Caki2 (cell line): ENCODE results near the gene PSD2. TPM values are rescaled to one million over a fixed set of nuclear protein-coding genes. Genes with fewer than 3 reads are reported as not detected.

Experiments
- DNase-seq: peaks from one replicate; pipeline ENCODE4 v3.0.0-alpha.2; 2015; ENCODE audit warnings: low read depth
- in situ Hi-C: cut with HindIII; loops from 2 replicates; pipeline ENCODE4 v1.10.0; 2016; ENCODE audit warnings: low sequenced_read_pairs, low pct_unique_long_range_greater_than_20kb, mixed read lengths
- total RNA-seq: library from RNA; depleted of rRNA; stranded (reverse); fragments of >200 nt; shearing (Covaris generic); gene quantifications from 2 replicates; pipeline ENCODE4 v1.2.3, GENCODE V29; 2014; ENCODE audit warnings: low replicate concordance

PSD2 gene
- total RNA-seq, 1 experiment from 2014 or later: not detected

DNA sequence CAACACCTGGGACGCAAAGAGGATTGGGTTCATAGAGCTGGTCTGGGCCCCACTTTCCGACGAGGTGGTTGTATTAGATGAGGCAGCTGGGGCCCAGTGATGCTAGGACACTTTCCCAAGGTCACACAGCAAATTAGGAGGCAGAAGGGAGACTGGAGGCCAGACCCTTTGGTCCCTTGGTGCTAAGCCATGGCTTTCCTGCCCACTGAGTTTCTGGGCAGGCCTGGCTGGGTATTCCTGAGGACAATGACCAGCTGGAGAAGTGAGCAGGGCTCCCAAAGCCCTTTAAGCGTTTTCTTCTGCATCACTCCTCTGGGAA, 66.2 kb downstream of the PSD2 start:
- in situ Hi-C loops: no loop called here
- DNase-seq: no peak

DNA sequence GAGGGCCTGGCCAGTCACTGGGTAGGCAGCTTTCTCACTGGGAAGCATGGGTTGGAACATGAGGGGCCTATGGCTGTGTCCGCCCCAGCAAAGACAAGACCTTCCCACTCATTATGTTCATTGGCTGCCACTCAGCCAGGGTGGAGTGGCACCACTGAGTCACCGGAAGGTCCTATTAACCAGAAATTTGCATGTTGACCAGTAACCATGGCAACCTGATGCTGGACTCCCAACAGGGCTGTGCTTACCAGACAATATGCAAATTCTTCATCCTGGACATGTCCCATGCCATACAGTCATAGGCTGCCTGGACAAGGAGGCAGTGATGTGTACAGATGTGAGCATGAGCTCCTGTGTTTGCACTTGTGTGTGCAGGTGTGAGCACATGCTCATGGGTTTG, 66.7 kb downstream of the PSD2 start:
- in situ Hi-C loops: no loop called here
- peak; percentile 65 for DNase-seq

GRCh38 chr5:139862803-139863202, 67.2 kb downstream of the PSD2 start:
- in situ Hi-C loops: no loop called here
- no peak for DNase-seq

DNA sequence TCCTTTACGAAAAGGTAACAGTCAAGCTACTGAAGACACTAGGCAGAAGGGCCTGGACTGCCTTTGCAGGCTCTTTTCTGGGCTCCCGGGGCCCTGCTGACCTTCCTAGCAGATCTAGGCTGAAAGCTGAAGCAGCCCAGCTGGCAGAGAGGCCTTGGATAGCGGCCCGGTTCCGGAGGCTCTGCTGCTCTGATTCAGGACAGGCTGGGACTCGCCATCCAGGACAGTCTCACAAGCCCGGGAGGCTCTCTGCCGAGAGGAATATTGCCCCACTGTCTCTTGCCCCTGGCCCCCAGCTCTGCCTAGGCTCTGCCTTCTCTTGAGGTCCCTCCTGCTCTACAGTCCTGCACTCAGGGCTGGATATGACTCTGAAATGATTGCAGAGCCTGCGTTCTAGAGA, 67.8 kb downstream of the PSD2 start:
- no peak for DNase-seq
- in situ Hi-C loops: no loop called here

DNA sequence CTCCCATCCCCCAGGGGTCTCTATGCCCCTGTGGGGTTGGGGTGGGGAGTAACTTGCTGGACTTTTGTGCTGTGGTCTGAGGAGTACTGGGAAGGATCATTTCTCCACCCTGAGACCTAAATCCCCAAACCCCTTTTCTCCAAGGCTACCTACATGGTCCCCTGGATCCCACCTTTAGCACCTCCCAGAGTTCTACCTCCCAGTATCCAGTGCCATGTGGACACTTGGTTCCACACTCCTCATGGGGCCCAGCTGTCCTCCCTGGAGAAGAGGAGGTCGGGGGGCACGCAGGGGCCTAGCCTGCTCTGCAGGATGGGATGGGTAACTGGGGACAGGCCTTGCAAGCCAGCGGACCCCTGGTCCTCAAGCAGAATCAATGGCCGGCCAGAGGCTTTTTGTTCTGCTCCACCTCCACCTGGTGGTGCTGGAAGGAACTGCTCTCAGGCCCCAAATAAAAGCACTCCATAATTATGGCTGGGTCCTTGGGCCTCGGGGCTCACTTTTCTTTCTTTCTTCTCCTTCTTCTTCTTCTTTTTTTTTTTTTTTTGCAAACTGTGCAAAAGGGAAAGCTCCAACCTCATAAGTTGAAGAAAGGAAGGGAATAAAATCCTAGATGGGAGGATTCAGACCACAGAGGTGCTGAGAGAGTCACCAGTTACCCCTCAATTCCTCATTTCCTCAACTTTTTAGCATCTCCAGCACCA, 68.4 kb downstream of the PSD2 start:
- no peak for DNase-seq
- in situ Hi-C loops: no loop called here

GRCh38 chr5:139864716-139865483, 69.3 kb downstream of the PSD2 start:
- in situ Hi-C loops: no loop called here
- no peak for DNase-seq

DNA sequence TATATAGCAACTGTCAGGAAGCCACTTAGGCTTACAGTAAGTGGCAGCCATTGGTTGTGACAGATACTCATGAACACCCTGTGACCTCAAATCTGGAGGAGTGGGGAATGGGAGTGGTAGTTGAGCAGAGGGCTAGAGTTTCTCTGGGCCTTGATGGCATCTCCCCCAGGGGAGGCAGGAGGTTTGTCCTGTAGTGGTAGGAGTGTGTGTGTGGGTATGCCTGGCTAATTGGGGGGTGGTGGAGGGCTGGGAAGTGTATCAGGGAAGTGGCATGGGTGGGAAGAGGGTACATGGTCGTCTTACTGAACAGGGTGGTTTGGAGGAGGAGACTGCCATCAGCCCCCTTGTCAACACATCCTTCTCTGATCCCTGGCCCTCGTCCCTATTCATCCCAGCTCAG, 71.5 kb downstream of the PSD2 start:
- DNase-seq: no peak
- in situ Hi-C loops: no loop called here

DNA sequence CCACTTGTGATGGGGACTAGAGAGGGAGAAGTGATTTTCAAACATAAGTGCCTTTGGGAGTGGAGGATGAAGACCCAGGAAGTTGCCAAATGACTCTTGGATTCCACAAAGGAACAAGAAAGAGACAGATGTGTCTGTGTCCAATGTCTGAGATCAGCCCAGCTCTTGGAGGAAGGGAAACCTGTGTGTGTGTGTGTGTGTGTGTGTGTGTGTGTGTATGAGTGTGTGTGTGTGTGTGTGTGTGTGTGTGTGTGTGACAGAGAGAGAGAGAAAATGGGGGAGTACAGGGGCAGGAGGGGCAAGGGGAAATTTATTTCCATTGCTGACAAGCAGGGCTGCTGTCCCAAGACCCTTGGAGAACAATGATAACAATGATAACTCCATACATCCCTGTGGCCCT, 72.0 kb downstream of the PSD2 start:
- in situ Hi-C loops: no loop called here
- DNase-seq: no peak

DNA sequence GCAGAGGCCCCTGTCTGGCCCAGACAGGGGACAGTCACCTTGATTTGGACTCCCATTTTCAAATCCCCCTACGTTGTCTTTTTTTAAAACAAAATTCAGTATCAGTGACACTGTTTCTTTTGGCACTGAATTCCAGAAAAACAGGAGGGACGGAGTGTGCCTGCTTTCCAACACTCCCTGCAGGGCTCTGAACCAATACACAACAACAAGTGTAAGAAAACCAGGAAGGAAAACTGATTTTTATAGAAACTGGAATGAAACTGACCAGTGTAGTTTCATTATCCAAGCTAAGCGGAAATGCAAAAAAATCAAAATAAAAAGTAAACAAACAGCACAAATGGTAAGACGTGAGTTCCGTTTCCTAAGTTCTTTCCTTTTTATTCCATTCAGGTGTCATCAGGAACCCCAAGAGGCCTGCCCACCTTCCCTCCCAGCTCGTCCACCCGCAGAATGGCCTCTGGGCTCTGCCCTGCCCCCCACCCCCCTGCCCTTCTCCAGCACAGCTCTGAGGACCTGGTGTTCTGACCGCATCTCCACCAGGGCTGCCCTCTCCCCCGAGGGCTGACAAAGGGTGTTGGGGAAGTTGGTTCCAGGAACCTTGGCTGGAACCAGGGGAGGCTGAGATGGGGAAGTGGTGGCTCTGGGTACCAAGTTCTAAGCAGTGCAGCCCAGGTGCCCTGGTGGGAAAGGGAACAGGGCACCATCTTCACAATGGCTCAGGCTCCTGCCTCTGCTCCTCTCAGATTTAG, 73.6 kb downstream of the PSD2 start:
- DNase-seq: no peak
- in situ Hi-C loops: no loop called here

GRCh38 chr5:139870677-139871076, 75.1 kb downstream of the PSD2 start:
- in situ Hi-C loops: no loop called here

DNA sequence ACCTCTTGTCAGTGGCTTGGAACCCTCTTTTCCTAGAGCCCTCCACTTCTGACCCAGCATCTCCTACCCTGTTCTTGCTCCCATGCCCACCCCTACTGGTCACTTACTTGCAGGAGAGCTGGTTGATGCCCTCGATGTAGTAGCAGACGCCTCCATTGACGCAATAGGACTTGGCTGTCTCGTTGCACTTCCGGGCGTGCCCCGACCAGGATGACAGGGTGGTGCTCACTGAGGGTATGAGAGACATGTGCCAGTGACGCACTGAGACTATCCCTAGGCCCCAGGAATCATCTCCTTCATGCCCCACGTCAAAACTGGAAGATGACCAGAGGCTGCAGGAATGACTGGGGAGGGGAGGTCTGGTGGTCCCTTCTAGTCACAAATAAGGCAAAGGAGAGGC, 76.0 kb downstream of the PSD2 start:
- in situ Hi-C loops: no loop called here
- DNase-seq: no peak

More at GRCh38 chr5:139870677-139871076, 75.1 kb downstream of the PSD2 start:
- DNase-seq: no peak

DNA sequence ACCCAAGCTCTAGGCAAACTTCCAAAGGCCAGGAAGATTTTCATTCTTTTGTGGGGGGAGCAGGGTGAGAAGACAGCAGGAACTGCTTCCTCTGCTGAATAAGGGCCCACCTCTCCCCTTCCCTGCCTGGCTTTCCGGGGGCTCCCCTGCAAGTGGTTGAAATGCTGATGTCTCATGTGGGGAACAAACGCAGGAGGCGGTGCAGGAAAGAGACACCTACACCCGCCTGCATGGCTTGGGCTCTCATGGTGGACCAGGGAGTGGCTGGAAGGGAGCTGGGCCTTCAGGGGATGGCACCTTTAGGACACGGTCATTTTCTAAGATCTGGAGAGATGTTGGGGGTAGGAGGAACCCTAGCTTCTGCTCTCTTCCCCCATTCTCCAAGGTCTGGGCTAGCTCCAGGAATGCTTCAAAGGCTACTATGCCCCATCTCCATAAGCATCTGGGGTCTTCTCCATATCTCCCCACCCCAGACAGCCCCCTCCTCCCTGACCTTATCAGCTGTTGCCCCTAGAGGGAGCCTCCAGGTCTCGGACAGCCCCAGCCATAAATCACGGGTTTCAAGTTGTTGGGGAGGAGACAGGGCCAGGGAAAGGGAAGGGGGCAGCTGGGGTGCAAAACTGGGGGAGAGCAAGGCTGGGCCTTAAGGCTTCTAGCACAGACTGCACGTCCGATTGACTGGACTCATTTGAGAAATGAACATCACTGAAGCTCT, 76.6 kb downstream of the PSD2 start:
- no peak for DNase-seq
- in situ Hi-C loops: no loop called here

GRCh38 chr5:139872851-139873794, 77.5 kb downstream of the PSD2 start:
- no peak for DNase-seq

DNA sequence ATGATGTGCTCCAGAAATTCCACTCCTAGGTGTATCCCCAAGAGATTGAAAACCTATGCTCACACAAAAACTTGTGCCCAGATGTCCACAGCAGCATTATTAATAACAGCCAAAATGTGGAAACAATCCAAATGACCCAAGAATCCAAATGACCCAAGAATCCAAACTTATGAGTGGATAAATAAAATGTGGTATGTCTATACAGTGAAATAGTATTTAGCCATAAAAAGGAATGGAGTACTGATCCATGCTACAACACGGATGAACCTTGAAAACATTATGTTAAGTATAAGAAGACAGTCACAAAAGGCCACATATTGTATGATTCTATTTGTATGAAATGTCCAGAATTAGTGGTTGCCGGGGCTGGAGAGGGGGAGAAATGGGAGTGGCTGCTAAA, 80.3 kb downstream of the PSD2 start:
- in situ Hi-C loops: no loop called here

More at GRCh38 chr5:139872851-139873794, 77.5 kb downstream of the PSD2 start:
- in situ Hi-C loops: no loop called here

GRCh38 chr5:139877129-139877597, 81.6 kb downstream of the PSD2 start:
- in situ Hi-C loops: no loop called here
- DNase-seq: peak; percentile 41

More for the DNA sequence above, 80.3 kb downstream of the PSD2 start:
- no peak for DNase-seq

GRCh38 chr5:139878093-139878492, 82.5 kb downstream of the PSD2 start:
- in situ Hi-C loops: no loop called here
- DNase-seq: peak; percentile 8

DNA sequence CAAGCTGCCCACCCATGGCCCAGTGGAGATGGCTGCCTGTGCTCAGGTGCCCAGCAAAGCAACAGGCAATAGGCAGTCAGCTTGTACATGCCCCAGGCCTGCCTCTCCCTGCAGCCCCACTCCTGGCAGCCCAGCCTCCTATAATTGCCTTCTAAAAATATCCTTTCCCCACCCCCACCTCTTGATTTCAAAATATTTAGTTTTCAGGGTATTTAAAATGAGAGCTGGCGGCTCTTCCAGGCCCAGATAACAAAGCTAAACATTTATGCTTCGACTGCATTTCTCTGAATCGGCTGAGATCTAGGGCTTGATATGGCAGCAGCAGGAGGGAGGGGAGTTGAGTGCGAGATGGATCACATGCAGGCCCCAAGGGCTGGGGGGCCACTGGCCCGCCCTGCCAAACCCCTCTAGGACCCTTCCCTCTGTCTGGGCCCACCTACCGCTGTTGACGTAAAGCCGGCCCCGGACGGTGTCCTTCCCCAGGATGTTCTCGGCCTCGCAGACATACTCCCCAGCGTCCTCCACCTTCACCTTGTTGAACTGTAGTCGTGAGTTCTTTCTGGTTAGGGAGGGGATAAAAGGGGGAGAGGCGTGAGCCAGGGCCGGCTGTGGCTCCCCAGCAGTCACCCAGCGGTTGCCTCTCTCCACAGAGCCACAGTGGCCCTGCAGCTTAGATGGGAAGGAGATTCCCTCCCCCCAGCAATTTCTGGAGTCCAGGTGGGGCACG, 85.0 kb downstream of the PSD2 start:
- in situ Hi-C loops: no loop called here
- no peak for DNase-seq
